HEK293 (cell line): ENCODE data around the gene IKZF4.

ENCODE experiments used
- GFI1B ChIP-seq: fragments of 450-650 bp; formaldehyde crosslinking; IDR thresholded peaks from 2 replicates; pipeline ENCODE4 v1.5.1; 2016; ENCODE audit warnings: missing biosample characterization, missing genetic modification characterization
- GLI2 ChIP-seq: fragments of 450-650 bp; formaldehyde crosslinking; IDR thresholded peaks from 2 replicates; pipeline ENCODE4; 2017; ENCODE audit warnings: missing biosample characterization, missing genetic modification characterization, low read depth, borderline replicate concordance
- KLF17 ChIP-seq: fragments of 450-650 bp; formaldehyde crosslinking; IDR thresholded peaks from 2 replicates; pipeline ENCODE4 v1.5.1; 2016; ENCODE audit warnings: missing biosample characterization, missing genetic modification characterization
- MEIS1 ChIP-seq: sonication (generic); formaldehyde crosslinking; IDR thresholded peaks from 2 replicates; pipeline ENCODE4 v1.8.1; 2022; ENCODE audit warnings: missing genetic modification reagents, mild to moderate bottlenecking, borderline replicate concordance
- RBAK ChIP-seq: fragments of 450-650 bp; formaldehyde crosslinking; IDR thresholded peaks from 2 replicates; pipeline ENCODE4 v1.5.1; 2016; ENCODE audit warnings: missing biosample characterization, missing genetic modification characterization
- SP3 ChIP-seq: fragments of 450-650 bp; formaldehyde crosslinking; IDR thresholded peaks from 2 replicates; pipeline ENCODE4 v1.5.1; 2016; ENCODE audit warnings: missing biosample characterization, missing genetic modification characterization
- ZBTB20 ChIP-seq: fragments of 450-650 bp; formaldehyde crosslinking; IDR thresholded peaks from 2 replicates; pipeline ENCODE4 v1.5.1; 2016; ENCODE audit warnings: missing biosample characterization, missing genetic modification characterization
- ZBTB26 ChIP-seq: fragments of 450-650 bp; formaldehyde crosslinking; optimal IDR thresholded peaks from 2 replicates; pipeline ENCODE3; 2016; ENCODE audit warnings: missing biosample characterization, mild to moderate bottlenecking, missing genetic modification characterization
- ZBTB6 ChIP-seq: fragments of 450-650 bp; formaldehyde crosslinking; IDR thresholded peaks from 2 replicates; pipeline ENCODE4 v1.5.1; 2017; ENCODE audit warnings: missing biosample characterization, missing genetic modification characterization
- ZNF112 ChIP-seq: fragments of 450-650 bp; formaldehyde crosslinking; IDR thresholded peaks from 2 replicates; pipeline ENCODE4 v1.5.0; 2017; ENCODE audit warnings: missing biosample characterization, missing genetic modification characterization
- ZNF114 ChIP-seq: fragments of 450-650 bp; formaldehyde crosslinking; IDR thresholded peaks from 2 replicates; pipeline ENCODE4 v1.5.0; 2017; ENCODE audit warnings: missing biosample characterization, missing genetic modification characterization
- ZNF132 ChIP-seq: fragments of 450-650 bp; formaldehyde crosslinking; IDR thresholded peaks from 2 replicates; pipeline ENCODE4 v1.5.1; 2017; ENCODE audit warnings: missing biosample characterization, missing genetic modification characterization, borderline replicate concordance
- ZNF148 ChIP-seq: fragments of 450-650 bp; formaldehyde crosslinking; IDR thresholded peaks from 2 replicates; pipeline ENCODE4 v1.5.0; 2017; ENCODE audit warnings: missing biosample characterization, missing genetic modification characterization, borderline replicate concordance
- ZNF174 ChIP-seq: fragments of 450-650 bp; formaldehyde crosslinking; IDR thresholded peaks from 2 replicates; pipeline ENCODE4 v1.5.0; 2017; ENCODE audit warnings: missing biosample characterization, mild to moderate bottlenecking, missing genetic modification characterization
- ZNF175 ChIP-seq: fragments of 450-650 bp; formaldehyde crosslinking; IDR thresholded peaks from 2 replicates; pipeline ENCODE4 v1.5.1; 2016; ENCODE audit warnings: missing biosample characterization, missing genetic modification characterization
- ZNF248 ChIP-seq: fragments of 450-650 bp; formaldehyde crosslinking; IDR thresholded peaks from 2 replicates; pipeline ENCODE4 v1.5.1; 2017; ENCODE audit warnings: missing biosample characterization, missing genetic modification characterization
- ZNF280D ChIP-seq: fragments of 450-650 bp; formaldehyde crosslinking; IDR thresholded peaks from 2 replicates; pipeline ENCODE4 v1.5.1; 2016; ENCODE audit warnings: missing biosample characterization, missing genetic modification characterization
- ZNF324 ChIP-seq: fragments of 450-650 bp; formaldehyde crosslinking; IDR thresholded peaks from 2 replicates; pipeline ENCODE4 v1.5.1; 2016; ENCODE audit warnings: missing biosample characterization, missing genetic modification characterization
- ZNF366 ChIP-seq: fragments of 450-650 bp; formaldehyde crosslinking; conservative IDR thresholded peaks from 2 replicates; pipeline ENCODE4 v1.5.1; 2016; ENCODE audit warnings: missing biosample characterization, missing genetic modification characterization
- ZNF391 ChIP-seq: fragments of 450-650 bp; formaldehyde crosslinking; IDR thresholded peaks from 2 replicates; pipeline ENCODE4 v1.5.1; 2016; ENCODE audit warnings: low read depth, missing biosample characterization, missing genetic modification characterization, borderline replicate concordance
- ZNF404 ChIP-seq: fragments of 450-650 bp; formaldehyde crosslinking; IDR thresholded peaks from 2 replicates; pipeline ENCODE4 v1.5.1; 2017; ENCODE audit warnings: missing biosample characterization, missing genetic modification characterization
- ZNF521 ChIP-seq: fragments of 450-650 bp; formaldehyde crosslinking; IDR thresholded peaks from 2 replicates; pipeline ENCODE4 v1.5.1; 2017; ENCODE audit warnings: missing biosample characterization, mild to moderate bottlenecking, missing genetic modification characterization
- ZNF548 ChIP-seq: fragments of 450-650 bp; formaldehyde crosslinking; IDR thresholded peaks from 2 replicates; pipeline ENCODE4 v1.5.1; 2016; ENCODE audit warnings: missing biosample characterization, missing genetic modification characterization
- ZNF558 ChIP-seq: fragments of 450-650 bp; formaldehyde crosslinking; IDR thresholded peaks from 2 replicates; pipeline ENCODE4 v1.5.1; 2016; ENCODE audit warnings: missing biosample characterization, missing genetic modification characterization
- ZNF560 ChIP-seq: fragments of 450-650 bp; formaldehyde crosslinking; IDR thresholded peaks from 2 replicates; pipeline ENCODE4 v1.5.1; 2017; ENCODE audit warnings: missing biosample characterization, missing genetic modification characterization, borderline replicate concordance
- ZNF629 ChIP-seq: fragments of 450-650 bp; formaldehyde crosslinking; IDR thresholded peaks from 2 replicates; pipeline ENCODE4 v1.5.1; 2017; ENCODE audit warnings: missing biosample characterization, missing genetic modification characterization
- ZNF707 ChIP-seq: fragments of 450-650 bp; formaldehyde crosslinking; IDR thresholded peaks from 2 replicates; pipeline ENCODE4 v1.5.1; 2016; ENCODE audit warnings: missing biosample characterization, missing genetic modification characterization
- ZNF747 ChIP-seq: fragments of 450-650 bp; formaldehyde crosslinking; IDR thresholded peaks from 2 replicates; pipeline ENCODE4 v1.5.1; 2016; ENCODE audit warnings: missing biosample characterization, missing genetic modification characterization
- ZNF76 ChIP-seq: fragments of 450-650 bp; formaldehyde crosslinking; IDR thresholded peaks from 2 replicates; pipeline ENCODE4; 2016; ENCODE audit warnings: low read depth, missing biosample characterization, missing genetic modification characterization, borderline replicate concordance
- ZNF791 ChIP-seq: fragments of 450-650 bp; formaldehyde crosslinking; IDR thresholded peaks from 2 replicates; pipeline ENCODE4 v1.5.1; 2016; ENCODE audit warnings: missing biosample characterization, missing genetic modification characterization
- ZSCAN4 ChIP-seq: fragments of 450-650 bp; formaldehyde crosslinking; IDR thresholded peaks from 2 replicates; pipeline ENCODE4 v1.5.1; 2017; ENCODE audit warnings: missing biosample characterization, missing genetic modification characterization

IKZF4 gene

GRCh38 chr12:55973599-55974307 is 47.1 kb upstream of the IKZF4 start, which contains the start of gene RAB5B (continued):
- peak; percentile 90 for TF ChIP-seq KLF17
- TF ChIP-seq ZNF747, result no peak
- TF ChIP-seq ZNF707 (tag by site-specific recombination), result no peak
- no peak for TF ChIP-seq ZNF366 (tag by site-specific recombination)
- TF ChIP-seq ZBTB26 (tag by site-specific recombination), result peak; percentile 35
- no peak for TF ChIP-seq GLI2
- no peak for TF ChIP-seq ZNF280D
- TF ChIP-seq ZNF112, result no peak
- TF ChIP-seq ZNF404 (tag by site-specific recombination), result no peak
- no peak for TF ChIP-seq ZNF132
- TF ChIP-seq MEIS1 (CRISPR knock-in tag), result no peak
- no peak for TF ChIP-seq ZNF248 (tag by site-specific recombination)
- TF ChIP-seq ZSCAN4 (tag by site-specific recombination), result no peak
- TF ChIP-seq ZNF148 (tag by site-specific recombination), result no peak
- TF ChIP-seq ZNF391 (tag by site-specific recombination), result peak; percentile 75
- peak; percentile 55; the same call in 1 of the 2 replicates for TF ChIP-seq ZBTB6 (tag by site-specific recombination)
- TF ChIP-seq ZNF521 (tag by site-specific recombination), result no peak
- TF ChIP-seq ZNF114 (tag by site-specific recombination), result no peak
- TF ChIP-seq ZNF629 (tag by site-specific recombination), result 0 out of 2 replicates have a peak, but pooled peaks have one; percentile 8
- no peak; the same call in 1 of the 2 replicates for TF ChIP-seq GFI1B (tag by site-specific recombination)
- TF ChIP-seq ZNF174, result no peak
- TF ChIP-seq ZNF324 (tag by site-specific recombination), result peak; percentile 84; the same call in 1 of the 2 replicates
- TF ChIP-seq RBAK (tag by site-specific recombination), result no peak
- no peak for TF ChIP-seq ZNF560 (tag by site-specific recombination)
- TF ChIP-seq ZNF791, result no peak
- TF ChIP-seq ZNF76, result no peak; the same call in 1 of the 2 replicates
- TF ChIP-seq ZNF558 (tag by site-specific recombination), result no peak
- TF ChIP-seq ZBTB20 (tag by site-specific recombination), result no peak; the same call in 1 of the 2 replicates
- TF ChIP-seq SP3 (tag by site-specific recombination), result peak; percentile 100
- TF ChIP-seq ZNF548, result no peak
- TF ChIP-seq ZNF175 (tag by site-specific recombination), result no peak
